Mesendoderm (in vitro differentiated cells): ENCODE results near the gene TRIM33.

Experiments used
- DNase-seq: peaks from one replicate; pipeline ENCODE4 v3.0.0; 2013
- H2AK5ac ChIP-seq: 2 replicates; pipeline ENCODE4 v1.6.1; 2013; ENCODE audit warnings: low read length, inconsistent platforms
- H2BK120ac ChIP-seq: 2 replicates; pipeline ENCODE4 v1.6.1; 2013; ENCODE audit warnings: low read depth, mild to moderate bottlenecking, low read length, moderate library complexity, mixed read lengths
- H2BK15ac ChIP-seq: replicated peaks from 2 replicates; pipeline ENCODE4 v1.6.1; 2013; ENCODE audit warnings: low read depth, mild to moderate bottlenecking, moderate library complexity
- H2BK5ac ChIP-seq: 2 replicates; pipeline ENCODE4 v1.6.1; 2013; ENCODE audit warnings: low read length, inconsistent platforms
- H3K18ac ChIP-seq: 2 replicates; pipeline ENCODE4 v1.6.1; 2013; ENCODE audit warnings: mild to moderate bottlenecking, low read length, mixed read lengths
- H3K23ac ChIP-seq: one replicate; pipeline ENCODE4 v1.6.1; 2013; ENCODE audit warnings: low read length
- H3K27ac ChIP-seq: 2 replicates; pipeline ENCODE4 v1.5.1; 2013; ENCODE audit warnings: low read depth, mild to moderate bottlenecking, inconsistent platforms, low read length, moderate library complexity
- H3K27me3 ChIP-seq: 2 replicates; pipeline ENCODE4 v1.6.1; 2013; ENCODE audit warnings: low read length, control low read depth, mild to moderate bottlenecking, inconsistent platforms; ENCODE audit not compliant: insufficient read depth, poor library complexity
- H3K36me3 ChIP-seq: 2 replicates; pipeline ENCODE4 v1.6.1; 2013; ENCODE audit warnings: low read length, inconsistent platforms; ENCODE audit not compliant: control insufficient read depth, insufficient read depth
- H3K4ac ChIP-seq: one replicate; pipeline ENCODE4 v1.6.1; 2013; ENCODE audit warnings: low read depth, mild to moderate bottlenecking, low read length, moderate library complexity
- H3K4me1 ChIP-seq: 2 replicates; pipeline ENCODE4 v1.6.1; 2013; ENCODE audit warnings: low read depth, low read length, inconsistent platforms; ENCODE audit not compliant: control insufficient read depth
- H3K4me2 ChIP-seq: 2 replicates; pipeline ENCODE4 v1.6.1; 2013; ENCODE audit warnings: low read length
- H3K4me3 ChIP-seq: 2 replicates; pipeline ENCODE4 v1.5.1; 2013; ENCODE audit warnings: mild to moderate bottlenecking, low read length
- H3K56ac ChIP-seq: one replicate; pipeline ENCODE4 v1.6.1; 2013; ENCODE audit warnings: low read length
- H3K79me1 ChIP-seq: 2 replicates; pipeline ENCODE4 v1.6.1; 2013; ENCODE audit warnings: low read length, inconsistent platforms
- H3K79me2 ChIP-seq: 2 replicates; pipeline ENCODE4 v1.6.1; 2013; ENCODE audit warnings: mild to moderate bottlenecking, low read length; ENCODE audit not compliant: control insufficient read depth, insufficient read depth
- H3K9ac ChIP-seq: 2 replicates; pipeline ENCODE4 v1.6.1; 2013; ENCODE audit warnings: low read length, inconsistent platforms
- H4K5ac ChIP-seq: one replicate; pipeline ENCODE4 v1.6.1; 2013; ENCODE audit warnings: low read length
- H4K8ac ChIP-seq: one replicate; pipeline ENCODE4 v1.6.1; 2013; ENCODE audit warnings: low read depth, mild to moderate bottlenecking, control low read depth, low read length, moderate library complexity
- WGBS: extraction: QIAGEN DNeasy Blood & Tissue Kit; methylation state at CpG from one replicate; pipeline ENCODE4 v1.1.7; 2013; ENCODE audit warnings: low lambda C conversion rate, missing lambda C conversion rate; ENCODE audit not compliant: insufficient coverage; ENCODE audit errors: extremely low coverage; 5-methylcytosine and 5-hydroxymethylcytosine counted together

TRIM33 gene

DNA sequence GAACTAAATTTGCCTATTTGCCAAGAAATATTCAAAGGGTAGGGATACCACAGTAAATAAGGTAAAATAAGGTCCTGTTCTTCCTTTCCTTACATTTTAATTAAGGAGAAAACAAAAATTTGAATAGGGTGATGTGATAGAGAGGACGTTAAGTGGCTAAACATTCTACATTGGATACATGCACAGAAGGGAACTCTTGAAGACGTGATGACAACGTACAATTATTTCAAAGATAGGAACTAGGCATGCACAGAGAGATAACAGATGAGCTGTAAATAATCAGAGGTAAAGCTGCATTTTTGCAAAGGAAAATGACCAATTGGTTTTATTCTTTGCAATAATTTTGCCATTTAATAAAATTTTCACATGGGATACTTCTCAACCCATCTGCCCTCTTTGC is 69.7 kb downstream of the TRIM33 start:
- Histone ChIP-seq H2BK15ac (no peak overlapping the region), H2BK120ac (no peak overlapping the region), H3K4me3 (no peak overlapping the region), H3K27me3 (no peaks in the 10 kb centered on the region), H3K79me1 (no peaks in the 10 kb centered on the region), H3K36me3 (no peaks in the 10 kb centered on the region), H4K8ac (no peak overlapping the region), H3K9ac (no peak overlapping the region), H3K27ac (no peak overlapping the region), H2AK5ac (no peak overlapping the region), H3K23ac (no peak overlapping the region), H2BK5ac (no peak overlapping the region), H3K56ac (no peak overlapping the region), H3K4ac (no peak overlapping the region), H4K5ac (no peak overlapping the region), H3K4me2 (no peak overlapping the region), H3K4me1 (no peaks in the 10 kb centered on the region), H3K79me2 (no peaks in the 10 kb centered on the region), H3K18ac (no peak overlapping the region)
- no CpG with 5 or more reads among the region's 3 CpGs for WGBS
- DNase-seq, result no peak

- no peak overlapping the region for H2BK15ac ChIP-seq
- no peak overlapping the region for H4K5ac ChIP-seq
- H3K23ac ChIP-seq, result no peak overlapping the region
- H3K4me3 ChIP-seq, result no peak overlapping the region
- H4K8ac ChIP-seq, result no peak overlapping the region
- no peak overlapping the region for H3K4ac ChIP-seq
- H2BK5ac ChIP-seq, result no peak overlapping the region
- no peaks in the 10 kb centered on the region for H3K79me2 ChIP-seq
- no peaks in the 10 kb centered on the region for H3K36me3 ChIP-seq
- no peak overlapping the region for H3K9ac ChIP-seq
- no peak overlapping the region for H3K56ac ChIP-seq
- no peak overlapping the region for H3K27ac ChIP-seq
- H3K79me1 ChIP-seq, result no peaks in the 10 kb centered on the region
- no peak overlapping the region for H3K18ac ChIP-seq
- H2BK120ac ChIP-seq, result no peak overlapping the region
- no peak overlapping the region for H3K4me2 ChIP-seq
- no peak overlapping the region for H2AK5ac ChIP-seq
- DNase-seq, result no peak
- WGBS, result no CpG with 5 or more reads among the region's 4 CpGs
- no peaks in the 10 kb centered on the region for H3K4me1 ChIP-seq
- no peaks in the 10 kb centered on the region for H3K27me3 ChIP-seq
Measured at GRCh38 chr1:114439369-114439768, 71.6 kb downstream of the TRIM33 start.

DNA sequence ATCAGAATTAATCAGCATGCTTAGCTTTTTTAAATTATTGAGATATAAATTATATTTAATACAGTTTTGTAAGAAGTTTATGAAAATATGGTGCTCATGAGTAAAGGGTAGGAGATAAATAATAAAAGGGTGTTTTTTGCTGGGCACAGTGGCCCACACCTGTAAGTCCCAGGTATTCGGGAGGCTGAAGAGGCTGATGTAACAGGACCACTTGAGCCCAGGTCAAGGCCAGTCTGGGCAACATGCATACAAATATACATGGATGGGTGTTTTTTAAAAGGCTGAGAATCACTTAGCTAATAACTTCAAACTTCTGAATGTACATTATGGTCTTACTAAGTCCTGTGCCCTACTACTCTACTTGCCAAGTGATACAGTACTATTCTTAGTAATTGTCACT is 73.2 kb downstream of the TRIM33 start:
- Histone ChIP-seq H3K56ac (no peak overlapping the region), H4K5ac (no peak overlapping the region), H3K4me3 (no peak overlapping the region), H2BK15ac (no peak overlapping the region), H4K8ac (no peak overlapping the region), H3K23ac (no peak overlapping the region), H3K79me2 (no peaks in the 10 kb centered on the region), H3K4me1 (no peaks in the 10 kb centered on the region), H3K4ac (no peak overlapping the region), H3K18ac (no peak overlapping the region), H2BK5ac (no peak overlapping the region), H3K4me2 (no peak overlapping the region), H3K36me3 (no peaks in the 10 kb centered on the region), H2AK5ac (no peak overlapping the region), H3K27me3 (no peaks in the 10 kb centered on the region), H2BK120ac (no peak overlapping the region), H3K9ac (no peak overlapping the region), H3K79me1 (no peaks in the 10 kb centered on the region), H3K27ac (no peak overlapping the region)
- DNase-seq, result no peak
- no CpG with 5 or more reads among the region's 1 CpG for WGBS

DNA sequence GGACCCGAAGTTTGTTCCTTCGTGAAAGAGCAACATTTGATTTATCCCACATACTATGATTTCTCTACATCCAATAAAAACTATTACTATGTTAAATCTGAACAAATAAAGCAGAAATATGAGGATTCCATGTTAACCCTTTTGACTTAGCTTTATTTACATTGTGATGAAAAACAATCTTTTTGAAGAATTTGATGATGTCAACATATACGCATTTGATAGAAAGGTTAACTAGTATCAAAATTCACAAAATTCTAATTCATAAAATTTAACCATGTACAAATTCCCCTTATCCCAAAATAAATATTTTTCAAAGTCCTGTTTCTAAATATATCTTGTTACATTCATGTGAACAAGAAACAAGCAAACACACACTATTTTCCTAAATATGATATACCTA is 74.2 kb downstream of the TRIM33 start:
- no peak overlapping the region for H4K8ac ChIP-seq
- H3K56ac ChIP-seq, result no peak overlapping the region
- H2AK5ac ChIP-seq, result no peak overlapping the region
- no peaks in the 10 kb centered on the region for H3K79me1 ChIP-seq
- H3K4me2 ChIP-seq, result no peak overlapping the region
- H4K5ac ChIP-seq, result no peak overlapping the region
- H3K4ac ChIP-seq, result no peak overlapping the region
- no peaks in the 10 kb centered on the region for H3K27me3 ChIP-seq
- no CpG with 5 or more reads among the region's 3 CpGs for WGBS
- H3K4me3 ChIP-seq, result no peak overlapping the region
- H3K36me3 ChIP-seq, result no peaks in the 10 kb centered on the region
- H3K23ac ChIP-seq, result no peak overlapping the region
- no peak overlapping the region for H3K18ac ChIP-seq
- no peak overlapping the region for H2BK15ac ChIP-seq
- DNase-seq, result no peak
- no peaks in the 10 kb centered on the region for H3K79me2 ChIP-seq
- no peak overlapping the region for H2BK5ac ChIP-seq
- H3K4me1 ChIP-seq, result no peaks in the 10 kb centered on the region
- no peak overlapping the region for H3K27ac ChIP-seq
- no peak overlapping the region for H2BK120ac ChIP-seq
- H3K9ac ChIP-seq, result no peak overlapping the region

GRCh38 chr1:114435088-114435715 is 75.8 kb downstream of the TRIM33 start:
- no peak overlapping the region for H2BK120ac ChIP-seq
- H3K79me2 ChIP-seq, result no peaks in the 10 kb centered on the region
- H3K4me2 ChIP-seq, result no peak overlapping the region
- H3K4me3 ChIP-seq, result no peak overlapping the region
- H3K18ac ChIP-seq, result no peak overlapping the region
- no peaks in the 10 kb centered on the region for H3K27me3 ChIP-seq
- no peak overlapping the region for H3K56ac ChIP-seq
- no peaks in the 10 kb centered on the region for H3K4me1 ChIP-seq
- WGBS, result no CpG with 5 or more reads among the region's 1 CpG
- H3K79me1 ChIP-seq, result no peaks in the 10 kb centered on the region
- DNase-seq, result no peak
- no peak overlapping the region for H3K23ac ChIP-seq
- H2BK15ac ChIP-seq, result no peak overlapping the region
- no peaks in the 10 kb centered on the region for H3K36me3 ChIP-seq
- no peak overlapping the region for H3K9ac ChIP-seq
- H3K4ac ChIP-seq, result no peak overlapping the region
- no peak overlapping the region for H3K27ac ChIP-seq
- H4K8ac ChIP-seq, result no peak overlapping the region
- no peak overlapping the region for H2BK5ac ChIP-seq
- H4K5ac ChIP-seq, result no peak overlapping the region
- H2AK5ac ChIP-seq, result no peak overlapping the region

DNA sequence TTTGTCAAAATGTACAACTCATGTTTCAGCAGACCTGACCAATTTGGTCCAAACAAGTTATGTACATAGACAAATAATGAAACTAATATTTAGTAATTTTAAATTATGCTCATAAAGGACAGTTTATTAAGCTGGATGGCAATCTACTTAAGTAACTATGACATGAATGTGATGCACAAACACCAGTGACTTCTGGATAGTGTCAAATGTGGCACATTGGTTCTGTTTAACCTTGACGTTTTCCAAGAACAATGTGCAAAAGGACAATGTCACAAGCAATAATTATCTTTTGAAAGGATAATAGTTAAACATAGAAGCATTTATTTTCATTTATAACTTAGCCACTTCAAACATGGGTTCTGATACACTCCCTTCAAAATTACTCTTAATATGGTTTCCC is 80.0 kb downstream of the TRIM33 start:
- H3K4me3 ChIP-seq, result no peak overlapping the region
- no peak overlapping the region for H3K9ac ChIP-seq

More for the DNA sequence above, 80.0 kb downstream of the TRIM33 start:
- no peak for DNase-seq
- no CpG with 5 or more reads among the region's 1 CpG for WGBS
- no peaks in the 10 kb centered on the region for H3K27me3 ChIP-seq
- H3K4me2 ChIP-seq, result no peak overlapping the region
- H2BK15ac ChIP-seq, result no peak overlapping the region
- H3K56ac ChIP-seq, result no peak overlapping the region
- no peak overlapping the region for H3K27ac ChIP-seq
- no peaks in the 10 kb centered on the region for H3K36me3 ChIP-seq
- no peaks in the 10 kb centered on the region for H3K79me2 ChIP-seq
- H3K18ac ChIP-seq, result no peak overlapping the region
- H3K23ac ChIP-seq, result no peak overlapping the region
- H3K4ac ChIP-seq, result no peak overlapping the region
- no peak overlapping the region for H2AK5ac ChIP-seq
- no peak overlapping the region for H4K8ac ChIP-seq
- no peak overlapping the region for H2BK5ac ChIP-seq
- H2BK120ac ChIP-seq, result no peak overlapping the region
- H4K5ac ChIP-seq, result no peak overlapping the region
- H3K79me1 ChIP-seq, result no peaks in the 10 kb centered on the region
- no peaks in the 10 kb centered on the region for H3K4me1 ChIP-seq
